HG03159 (cell line): ENCODE results near the gene ATP4B.
"Not testable (repeated sequence)": the region's sequence is repeated elsewhere in the genome, so short reads cannot be mapped to it uniquely, and the experiment has no call there.

Experiments used
- ATAC-seq: cut with Tn5 transposase; IDR thresholded peaks from one replicate; pipeline ENCODE4 v1.9.1; 2021; ENCODE audit warnings: mild to moderate bottlenecking, moderate library complexity; ENCODE audit not compliant: unreplicated experiment

ATP4B gene

DNA sequence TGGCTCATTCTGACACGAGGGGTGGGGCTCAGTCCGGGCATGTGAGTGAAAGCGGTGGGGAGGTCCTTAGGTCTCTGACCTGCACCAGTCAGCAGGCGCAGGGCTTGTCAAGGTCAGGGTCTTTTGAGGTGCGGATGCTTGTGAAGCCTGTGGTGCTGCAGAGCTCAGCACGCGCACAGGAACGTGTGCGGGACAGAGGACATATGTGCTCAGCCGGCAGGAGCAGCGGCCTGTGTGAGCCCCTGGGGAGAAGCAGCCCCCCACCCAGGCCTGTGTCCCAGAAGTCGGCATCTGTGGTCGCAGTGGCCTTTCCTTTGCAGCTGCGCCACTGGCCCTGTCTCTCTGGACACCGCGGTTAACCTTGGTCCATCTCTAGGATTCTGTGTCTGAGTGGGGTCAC lies 30.9 kb downstream of the ATP4B start:
- no peak for ATAC-seq

DNA sequence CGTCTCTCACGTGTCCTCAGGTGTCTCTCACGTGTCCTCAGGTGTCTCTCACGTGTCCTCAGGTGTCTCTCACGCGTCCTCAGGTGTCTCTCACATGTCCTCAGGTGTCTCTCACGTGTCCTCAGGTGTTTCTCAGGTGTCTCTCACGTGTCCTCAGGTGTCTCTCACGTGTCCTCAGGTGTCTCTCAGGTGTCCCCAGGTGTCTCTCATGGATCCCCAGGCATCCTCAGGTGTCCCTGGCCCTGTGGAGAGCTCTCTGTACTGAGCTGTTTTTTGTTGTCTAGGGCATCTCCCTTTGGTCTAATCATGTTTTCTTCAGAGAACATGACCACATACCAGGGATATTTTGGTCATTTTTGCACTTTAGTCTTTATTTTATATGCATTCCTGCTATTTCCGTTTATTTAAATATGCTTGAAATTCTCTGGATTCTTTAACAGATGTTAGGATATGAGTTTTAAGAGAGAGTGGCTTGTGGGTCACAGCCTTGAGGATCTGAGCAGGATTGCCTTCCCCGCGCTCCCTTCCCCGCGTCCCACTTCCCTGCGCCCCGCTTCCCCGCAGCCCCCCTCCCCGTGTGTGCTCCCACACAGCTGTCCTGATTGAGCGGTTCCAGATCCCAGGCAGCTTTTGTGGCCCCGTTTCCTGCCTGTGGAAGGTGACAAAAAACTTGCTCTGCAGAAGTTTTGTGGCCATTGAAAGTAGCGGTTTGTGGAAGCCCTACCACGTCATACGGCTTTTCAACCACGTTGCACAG lies 31.9 kb downstream of the ATP4B start:
- ATAC-seq, result no peak

DNA sequence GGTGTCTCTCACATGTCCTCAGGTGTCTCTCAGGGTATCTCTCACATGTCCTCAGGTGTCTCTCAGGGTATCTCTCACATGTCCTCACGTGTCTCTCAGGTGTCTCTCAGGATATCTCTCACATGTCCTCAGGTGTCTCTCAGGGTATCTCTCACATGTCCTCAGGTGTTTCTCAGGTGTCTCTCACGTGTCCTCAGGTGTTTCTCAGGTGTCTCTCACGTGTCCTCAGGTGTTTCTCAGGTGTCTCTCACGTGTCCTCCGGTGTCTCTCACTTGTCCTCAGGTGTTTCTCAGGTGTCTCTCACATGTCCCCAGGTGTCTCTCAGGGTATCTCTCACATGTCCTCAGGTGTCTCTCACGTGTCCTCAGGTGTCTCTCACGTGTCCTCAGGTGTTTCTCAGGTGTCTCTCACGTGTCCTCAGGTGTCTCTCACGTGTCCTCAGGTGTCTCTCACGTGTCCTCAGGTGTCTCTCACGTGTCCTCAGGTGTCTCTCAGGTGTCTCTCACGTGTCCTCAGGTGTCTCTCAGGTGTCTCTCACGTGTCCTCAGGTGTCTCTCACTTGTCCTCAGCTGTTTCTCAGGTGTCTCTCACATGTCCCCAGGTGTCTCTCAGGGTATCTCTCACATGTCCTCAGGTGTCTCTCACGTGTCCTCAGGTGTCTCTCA lies 33.2 kb downstream of the ATP4B start:
- not testable (repeated sequence) for ATAC-seq

DNA sequence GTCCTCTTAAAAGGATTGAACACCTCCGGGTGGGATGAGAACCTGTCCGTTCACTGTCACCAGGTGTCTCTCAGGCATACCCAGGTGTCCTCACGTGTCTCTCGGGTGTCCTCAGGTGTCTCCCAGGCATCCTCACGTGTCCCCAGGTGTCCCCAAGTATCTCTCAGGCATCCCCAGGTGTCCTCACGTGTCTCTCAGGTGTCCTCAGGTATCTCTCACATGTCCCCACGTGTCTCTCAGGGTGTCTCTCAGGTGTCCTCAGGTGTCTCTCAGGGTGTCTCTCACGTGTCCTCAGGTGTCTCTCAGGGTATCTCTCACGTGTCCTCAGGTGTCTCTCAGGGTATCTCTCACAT lies 33.8 kb downstream of the ATP4B start:
- ATAC-seq, result no peak

DNA sequence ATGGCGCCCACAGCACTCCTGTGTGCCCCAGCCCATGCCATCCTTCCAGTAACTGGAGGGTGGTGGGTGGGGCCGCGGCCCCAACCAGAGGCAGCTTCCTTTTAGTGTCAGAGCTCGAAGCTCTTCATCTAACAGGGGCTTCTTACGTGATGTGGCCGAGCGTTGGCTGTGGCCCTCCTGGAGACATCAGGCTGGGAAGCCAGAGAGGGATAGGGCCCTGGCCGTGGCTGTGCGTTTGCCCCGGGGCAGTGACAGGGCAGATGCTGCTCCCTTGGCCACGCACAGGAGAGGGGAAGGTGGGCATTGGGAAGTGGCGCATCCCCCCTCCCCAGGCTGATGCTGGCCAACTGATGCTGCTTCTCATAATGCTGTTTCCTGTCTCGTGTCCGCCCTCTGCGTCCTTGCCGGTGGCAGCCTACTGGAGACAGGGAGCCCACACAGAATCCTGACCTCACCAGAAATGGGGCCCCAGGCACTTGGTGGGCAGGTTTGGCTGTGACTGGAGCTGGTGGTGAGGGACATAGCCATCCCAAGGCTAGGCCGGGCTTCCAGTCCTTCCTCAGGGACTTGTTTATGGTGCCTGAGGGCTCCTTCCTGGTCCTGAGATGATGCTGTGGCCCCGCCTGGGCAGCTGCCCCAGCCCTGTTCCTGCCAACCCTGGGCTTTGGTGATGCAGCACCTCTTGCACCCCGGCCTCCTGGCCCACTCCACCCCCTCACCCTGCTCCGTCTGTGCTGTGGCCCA lies 34.3 kb downstream of the ATP4B start:
- ATAC-seq, result no peak

DNA sequence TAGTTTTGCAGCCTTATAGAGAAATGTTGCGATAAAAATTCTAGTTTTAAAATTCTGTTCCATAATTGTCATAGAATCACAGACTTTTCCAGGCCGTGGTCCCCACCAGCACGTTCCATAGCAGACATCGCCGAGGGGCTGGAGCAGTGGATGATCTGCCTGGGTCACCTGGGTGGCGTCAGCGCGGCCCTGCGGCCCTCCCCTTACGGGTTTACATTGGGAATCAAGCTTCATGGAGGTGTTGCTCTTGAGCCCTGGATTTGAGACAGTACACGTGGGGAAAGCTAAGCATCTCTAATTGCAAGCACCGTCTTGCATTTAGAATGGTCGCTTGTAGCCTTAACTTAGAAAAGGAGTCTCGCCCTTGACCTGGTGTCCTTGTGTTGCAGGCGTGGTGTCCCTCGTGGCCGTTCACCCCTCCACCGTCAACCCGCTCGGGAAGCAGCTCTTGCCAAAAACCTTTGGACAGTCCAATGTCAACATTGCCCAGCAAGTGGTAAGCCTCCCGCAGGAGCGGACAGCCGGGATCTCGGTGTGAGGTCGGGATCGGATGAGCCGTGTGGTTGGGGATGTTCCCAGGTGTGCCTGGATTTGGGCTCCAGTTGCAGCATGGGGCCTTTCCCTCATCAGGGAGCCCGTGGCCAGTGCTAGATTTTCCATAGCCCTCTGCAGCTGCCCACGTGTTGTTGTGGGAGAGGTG lies 35.1 kb downstream of the ATP4B start:
- no peak for ATAC-seq

DNA sequence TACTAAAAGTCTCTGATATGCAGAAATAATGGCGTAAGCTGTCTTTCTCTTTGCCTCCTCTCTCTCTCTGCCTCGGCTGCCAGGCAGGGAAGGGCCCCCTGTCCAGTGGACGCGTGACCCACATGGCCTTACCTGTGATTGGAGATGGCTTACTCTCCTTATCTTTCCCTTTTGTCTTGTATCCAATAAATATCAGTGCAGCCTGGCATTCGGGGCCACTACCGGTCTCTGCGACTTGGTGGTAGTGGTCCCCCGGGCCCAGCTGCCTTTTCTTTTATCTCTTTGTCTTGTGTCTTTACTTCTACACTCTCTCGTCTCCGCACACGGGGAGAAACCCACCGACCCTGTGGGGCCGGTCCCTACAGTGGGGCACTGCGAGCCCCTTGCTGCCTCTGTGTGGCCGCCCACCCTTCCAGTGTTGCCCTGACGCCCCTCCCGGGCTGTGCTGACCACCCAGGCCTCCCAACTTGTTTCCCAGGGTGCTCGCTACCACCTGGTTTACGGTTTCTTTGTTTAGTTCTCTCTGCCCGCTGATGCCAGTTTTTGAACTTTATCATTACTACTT lies 35.9 kb downstream of the ATP4B start:
- ATAC-seq, result not testable (repeated sequence)

DNA sequence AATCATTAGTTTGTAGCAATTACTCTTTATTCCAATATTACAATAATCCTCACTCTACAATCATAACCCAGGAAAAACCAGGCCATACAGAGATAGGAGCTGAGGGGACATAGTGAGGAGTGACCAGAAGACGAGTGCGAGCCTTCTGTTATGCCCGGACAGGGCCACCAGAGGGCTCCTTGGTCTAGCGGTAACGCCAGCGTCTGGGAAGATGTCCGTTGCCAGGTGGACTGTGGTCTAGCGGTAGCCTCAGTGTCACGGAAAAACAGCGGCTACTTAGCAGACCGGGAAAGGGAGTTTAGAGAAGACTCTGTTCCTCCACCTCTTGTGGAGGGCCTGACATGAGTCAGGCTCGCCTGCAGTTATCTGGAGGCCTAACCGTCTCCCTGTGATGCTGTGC lies 36.5 kb downstream of the ATP4B start:
- not testable (repeated sequence) for ATAC-seq

DNA sequence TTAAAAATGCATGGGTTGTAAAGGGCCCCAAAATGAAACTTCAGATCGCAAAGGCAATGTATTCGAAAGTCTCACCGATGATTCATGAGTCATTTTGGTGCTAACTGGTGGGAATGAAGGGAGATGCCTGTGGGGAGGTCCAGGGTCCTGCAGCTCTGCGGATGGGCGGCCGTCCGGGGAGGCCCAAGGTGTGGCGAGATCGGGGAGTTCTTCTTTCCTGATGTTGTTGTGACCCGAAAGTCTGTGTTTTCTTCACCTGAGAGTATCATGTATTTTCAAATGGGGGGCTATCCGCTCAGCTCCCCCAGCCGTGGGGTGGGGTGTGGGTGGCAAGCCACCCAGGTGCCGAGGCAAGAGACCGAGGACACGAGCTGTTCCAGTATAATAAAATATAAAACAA lies 37.0 kb downstream of the ATP4B start:
- no peak for ATAC-seq

DNA sequence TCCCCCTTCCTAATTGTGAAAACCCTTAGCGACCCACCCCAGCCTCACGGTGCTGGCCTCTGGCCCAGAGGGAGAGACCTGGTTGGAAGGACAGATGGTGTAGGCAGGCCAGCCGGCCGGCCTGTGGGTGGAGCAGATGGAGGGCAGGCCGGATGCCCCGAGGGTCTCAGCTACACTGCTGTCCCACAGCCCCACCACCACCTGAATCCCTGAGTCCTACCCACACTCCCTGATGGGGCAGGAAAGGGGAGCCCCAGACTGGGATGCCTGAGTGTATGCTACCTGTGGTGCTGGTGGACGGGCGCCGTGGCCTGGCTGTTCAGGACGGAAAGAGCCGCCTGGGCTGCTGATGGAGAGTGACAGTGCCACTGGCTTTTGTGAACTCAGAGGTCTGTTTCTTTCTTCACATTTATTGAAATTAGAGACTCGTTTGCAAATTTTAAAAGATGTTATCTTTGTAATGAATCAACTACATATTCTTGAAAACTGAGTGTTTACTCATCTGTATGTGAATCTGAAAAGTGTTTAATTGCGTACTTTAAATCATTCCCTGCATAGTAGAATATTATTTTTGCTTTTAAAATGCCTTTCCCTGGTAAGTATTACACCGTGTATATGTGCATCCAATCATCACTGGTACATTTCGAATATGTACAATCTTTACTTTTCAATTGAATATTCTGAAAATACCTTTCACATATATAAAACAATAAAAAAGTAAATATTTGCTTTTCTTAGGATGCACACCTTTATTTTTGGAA lies 37.8 kb downstream of the ATP4B start:
- no peak for ATAC-seq

DNA sequence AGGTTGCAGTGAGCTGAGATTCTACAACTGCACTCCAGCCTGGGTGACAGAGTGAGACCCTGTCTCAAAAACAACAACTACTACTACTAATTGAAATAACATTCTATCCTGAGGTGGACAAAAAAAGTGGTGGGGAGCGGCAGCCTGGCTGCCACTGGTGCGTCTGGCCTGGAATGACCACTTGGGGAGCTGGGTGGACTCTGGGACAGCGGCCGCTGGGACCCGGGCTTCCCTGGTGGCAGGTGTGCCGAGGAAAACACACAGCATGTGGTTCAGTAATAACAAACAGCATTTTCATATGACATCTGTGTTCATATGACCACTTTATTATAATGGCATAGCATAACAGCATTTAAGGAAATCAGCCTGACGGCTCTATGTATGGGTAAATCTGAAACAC lies 39.5 kb downstream of the ATP4B start:
- no peak for ATAC-seq

DNA sequence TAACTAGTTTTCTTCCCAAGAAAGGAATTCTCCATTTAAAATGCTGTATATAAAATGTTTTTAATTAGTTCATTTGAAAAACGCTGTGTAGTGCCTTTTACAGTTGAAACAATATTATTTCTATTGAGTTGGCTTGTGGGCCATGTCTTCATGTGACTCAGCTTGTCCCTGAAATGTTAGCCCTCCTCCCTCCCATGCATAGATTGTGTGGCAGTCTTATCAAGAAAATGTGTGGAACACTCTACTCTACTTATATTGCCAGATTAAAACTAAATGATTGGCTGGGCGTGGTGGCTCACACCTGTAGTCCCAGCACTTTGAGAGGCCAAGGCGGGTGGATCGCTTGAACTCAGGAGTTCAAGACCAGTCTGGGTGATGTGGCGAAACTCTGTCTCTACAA lies 40.0 kb downstream of the ATP4B start:
- no peak for ATAC-seq

DNA sequence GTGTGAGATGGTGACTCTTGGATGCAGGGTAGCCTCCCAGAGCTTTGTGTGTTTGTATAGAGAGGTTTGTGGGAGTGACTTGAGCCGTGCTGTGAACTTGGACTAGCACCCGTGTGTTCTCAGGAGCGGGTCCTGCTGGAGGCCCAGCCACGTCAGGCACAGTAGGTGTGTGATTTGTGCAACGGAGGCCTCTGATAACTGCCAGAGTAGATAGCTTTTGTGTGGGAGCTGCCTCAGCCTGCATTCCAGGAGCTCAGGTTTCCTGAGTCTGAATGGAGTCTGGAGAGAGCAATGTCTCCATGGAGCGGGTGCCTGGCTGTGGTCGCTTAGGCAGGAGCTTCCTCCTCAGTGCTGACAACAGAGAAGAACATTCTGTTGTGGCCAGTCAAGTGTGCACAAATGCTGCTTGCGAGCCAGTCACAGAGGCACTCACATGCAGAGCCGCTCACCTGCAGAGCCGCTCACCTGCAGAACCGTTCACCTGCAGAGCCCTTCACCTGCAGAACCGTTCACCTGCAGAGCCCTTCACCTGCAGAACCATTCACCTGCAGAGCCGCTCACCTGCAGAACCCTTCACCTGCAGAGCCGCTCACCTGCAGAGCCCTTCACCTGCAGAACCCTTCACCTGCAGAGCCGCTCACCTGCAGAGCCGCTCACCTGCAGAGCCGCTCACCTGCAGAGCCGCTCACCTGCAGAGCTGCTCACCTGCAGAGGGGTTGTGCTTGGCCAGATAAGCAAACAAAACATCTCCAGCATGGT lies 40.8 kb downstream of the ATP4B start:
- no peak for ATAC-seq

DNA sequence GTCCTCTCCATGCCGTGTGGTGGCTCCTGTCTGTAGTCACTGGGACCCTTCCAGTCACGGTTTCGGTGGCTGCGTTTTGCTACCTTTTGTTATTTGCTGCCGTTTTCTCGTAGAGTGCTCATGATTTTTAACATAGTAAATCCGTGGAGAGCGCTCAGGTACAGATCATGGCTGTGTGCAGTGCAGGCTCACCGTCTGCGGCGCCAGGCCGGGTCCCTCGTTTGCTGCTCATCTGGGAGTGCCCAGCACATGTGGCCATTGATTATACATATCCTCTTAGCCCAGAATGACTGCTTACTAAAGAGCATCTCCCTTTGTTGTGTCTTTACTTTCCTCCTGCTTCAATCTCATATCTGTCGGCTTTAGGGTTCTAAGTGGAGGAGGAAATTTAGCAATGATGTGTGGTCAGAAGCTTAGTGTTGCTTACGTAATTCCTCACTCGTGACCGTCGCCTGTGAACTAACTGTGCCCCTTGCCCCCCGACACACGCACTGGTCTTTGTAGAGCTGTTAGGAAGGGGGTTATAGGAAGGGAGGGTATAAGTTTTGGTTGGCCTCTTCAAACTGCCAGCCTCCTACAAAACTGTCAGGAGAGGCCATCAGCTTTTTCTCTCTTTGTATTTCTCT lies 41.6 kb downstream of the ATP4B start:
- ATAC-seq, result no peak

DNA sequence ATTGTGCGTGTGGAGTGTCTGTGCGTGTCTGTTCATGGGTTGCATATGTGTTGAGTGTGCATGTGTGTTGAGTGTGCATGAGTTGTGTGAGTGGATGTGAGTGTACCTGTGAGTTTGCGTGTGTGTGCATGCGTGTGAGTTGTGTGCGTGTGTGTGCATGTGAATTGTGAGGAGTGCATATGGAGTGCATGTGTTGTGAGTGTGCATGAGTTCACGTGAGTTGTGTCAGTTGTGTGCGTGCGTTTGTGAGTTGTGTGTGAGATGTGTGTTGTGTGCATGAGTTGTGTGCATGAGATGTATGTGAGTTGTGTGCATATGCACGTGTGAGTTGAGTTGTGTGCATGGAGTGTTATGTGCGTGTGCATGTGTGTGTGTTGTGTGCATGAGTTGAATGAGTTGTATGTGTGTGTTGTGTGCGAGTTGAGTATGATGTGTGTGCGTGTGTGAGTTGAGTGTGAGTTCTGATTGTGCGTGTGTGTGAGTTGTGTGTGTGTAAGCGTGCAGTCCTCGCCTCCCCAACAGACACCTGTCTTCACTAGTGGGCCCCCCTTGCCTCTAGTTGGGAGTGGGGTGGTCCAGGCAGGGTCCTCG lies 44.1 kb downstream of the ATP4B start:
- no peak for ATAC-seq

DNA sequence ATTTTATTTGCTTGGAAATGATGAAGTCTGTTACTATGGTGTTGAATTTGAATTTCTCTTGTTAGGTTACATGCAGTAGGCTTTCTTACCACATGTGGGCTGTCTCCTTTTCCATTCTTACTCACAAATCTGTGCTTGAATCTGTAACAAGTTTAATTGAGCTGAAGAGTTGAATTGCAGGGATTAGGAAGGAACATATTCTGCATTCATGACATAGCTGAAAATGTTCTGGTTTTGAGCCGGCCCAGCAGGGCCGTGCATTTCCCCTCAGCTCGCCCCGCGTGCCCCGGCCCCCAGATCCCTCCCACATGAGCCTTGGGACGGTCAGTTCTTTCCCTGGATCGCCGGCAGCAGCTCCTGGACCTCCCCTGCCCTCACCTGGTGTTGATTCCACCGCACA lies 45.4 kb downstream of the ATP4B start:
- no peak for ATAC-seq

DNA sequence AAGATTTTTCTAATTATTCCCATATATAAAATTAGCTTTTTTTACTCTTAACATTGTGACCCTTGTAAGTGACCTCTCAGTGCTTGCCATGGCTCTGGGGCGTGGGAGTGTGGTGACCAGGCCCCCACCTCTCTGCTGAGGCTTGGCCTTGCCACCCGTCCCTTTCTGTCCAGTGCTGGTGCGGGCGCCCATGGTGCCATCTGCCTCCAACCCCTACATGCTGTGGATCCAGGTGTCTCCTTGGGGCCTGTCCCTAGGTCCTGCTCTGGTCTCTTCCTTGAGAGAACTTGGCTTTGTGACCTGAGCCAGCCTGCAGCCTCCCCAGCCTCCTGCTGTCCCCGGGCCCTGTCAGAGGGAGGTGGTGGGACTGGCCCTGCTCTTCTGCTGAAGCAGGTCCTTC lies 46.0 kb downstream of the ATP4B start:
- no peak for ATAC-seq

DNA sequence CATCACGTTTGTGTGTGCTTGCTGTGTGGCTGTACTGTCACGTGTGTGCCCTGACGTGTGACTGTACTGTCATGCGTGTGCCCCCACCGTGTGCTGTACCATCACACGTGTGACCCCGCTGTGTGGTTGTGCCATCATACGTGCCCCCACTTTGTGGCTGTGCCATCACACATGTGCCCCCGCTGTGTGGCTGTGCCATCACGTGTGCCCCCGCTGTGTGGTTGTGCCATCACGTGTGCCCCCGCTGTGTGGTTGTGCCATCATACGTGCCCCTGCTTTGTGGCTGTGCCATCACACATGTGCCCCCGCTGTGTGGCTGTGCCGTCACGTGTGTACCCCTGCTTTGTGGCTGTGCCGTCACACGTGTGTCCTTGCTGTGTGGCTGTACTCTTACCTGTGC lies 47.7 kb downstream of the ATP4B start:
- ATAC-seq, result no peak

DNA sequence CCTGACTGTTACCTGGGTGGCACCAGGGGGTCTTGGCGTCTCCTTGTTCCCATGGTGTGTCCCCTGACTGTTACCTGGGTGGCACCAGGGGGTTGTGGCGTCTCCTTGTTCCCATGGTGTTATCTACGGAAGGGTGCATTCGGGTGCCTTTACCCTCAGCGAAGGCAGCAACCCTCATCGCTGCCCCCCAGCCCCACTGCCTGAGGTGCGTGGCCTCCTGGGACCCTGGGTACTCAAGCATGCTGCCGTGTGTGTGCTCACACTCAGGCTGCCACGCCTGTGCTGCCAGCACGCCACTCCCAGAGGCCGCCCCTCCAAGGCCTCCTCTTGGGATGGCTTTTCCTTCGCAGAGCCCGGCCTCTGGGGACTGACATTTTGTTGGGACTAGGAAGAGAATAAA lies 48.4 kb downstream of the ATP4B start:
- ATAC-seq, result no peak
